Gastroesophageal sphincter (tissue), 4 donors: ENCODE results near the gene SCAPER. TPM values are rescaled to one million over a fixed set of nuclear protein-coding genes. Genes with fewer than 3 reads are reported as not detected.

Source experiments
- ATAC-seq: fragments of 150-250 bp; one replicate; pipeline ENCODE4 v1.9.1; 2016; ENCODE audit warnings: mild to moderate bottlenecking, moderate library complexity
- H3K27ac ChIP-seq, 4 donors: fragments of 200-600 bp; sonication (generic) in 3 of 4; 1 replicate in 3 of 4; 2 replicates in 1 of 4; pipeline ENCODE4 v1.5.1; 2016 to 2019
- H3K27me3 ChIP-seq: fragments of 200-600 bp; sonication (generic); one replicate; pipeline ENCODE4 v1.5.1; 2019
- H3K36me3 ChIP-seq, 2 donors: fragments of 200-600 bp; sonication (generic); one replicate each; pipeline ENCODE4 v1.5.1; 2019; ENCODE audit warnings: control low read depth in 1 of 2
- H3K4me1 ChIP-seq, 3 donors: fragments of 200-600 bp; sonication (generic); 1 replicate in 2 of 3; 2 replicates in 1 of 3; pipeline ENCODE4 v1.5.1; 2016 to 2019; ENCODE audit warnings: control low read depth in 2 of 3
- H3K4me3 ChIP-seq, 2 donors: fragments of 200-600 bp; sonication (generic); one replicate each; pipeline ENCODE4 v1.5.1; 2019; ENCODE audit warnings: mild to moderate bottlenecking in 1 of 2, moderate library complexity in 1 of 2
- H3K9me3 ChIP-seq, 3 donors: fragments of 200-600 bp; sonication (generic); one replicate each; pipeline ENCODE4 v1.5.1; 2017 to 2019; ENCODE audit warnings: control low read depth in 2 of 3
- EP300 ChIP-seq: sonication (generic); formaldehyde crosslinking; IDR thresholded peaks from one replicate; pipeline ENCODE4 v1.6.1; 2017; ENCODE audit warnings: antibody characterized with exemption, mild to moderate bottlenecking
- POLR2A ChIP-seq, 2 donors: fragments of 450-650 bp; IDR thresholded peaks; one replicate each; pipeline ENCODE4 v1.6.1; 2017; ENCODE audit warnings: antibody characterized with exemption in 2 of 2, mild to moderate bottlenecking in 2 of 2, moderate library complexity in 1 of 2
- POLR2AphosphoS5 ChIP-seq: sonication (generic); formaldehyde crosslinking; IDR thresholded peaks from one replicate; pipeline ENCODE4 v1.6.1; 2017; ENCODE audit warnings: antibody characterized with exemption
- WGBS, 2 donors: methylation state at CpG; one replicate each; pipeline ENCODE4 v1.1.5; 2018; ENCODE audit warnings: low coverage in 1 of 2; 5-methylcytosine and 5-hydroxymethylcytosine counted together
- total RNA-seq, 4 donors: library from RNA; depleted of rRNA; stranded (reverse); fragments of >200 nt; gene quantifications; one replicate each; pipeline ENCODE4 v1.1.0, GENCODE V29; 2016
- TF ChIP-seq, protein P1 (sequence below), 4 experiments: fragments of 200-600 bp in 2 of 4; fragments of 450-650 bp in 2 of 4; sonication (generic) in 1 of 4; IDR thresholded peaks; one replicate each; pipeline ENCODE4 v1.5.1; 2017 to 2019; ENCODE audit warnings: antibody characterized with exemption in 4 of 4, mild to moderate bottlenecking in 2 of 4, moderate library complexity in 2 of 4

Gene SCAPER
- total RNA-seq, 4 donors from 2014 or later: 21.5 to 34.3 (median 28.7) TPM

- TF ChIP-seq, protein P1, sequence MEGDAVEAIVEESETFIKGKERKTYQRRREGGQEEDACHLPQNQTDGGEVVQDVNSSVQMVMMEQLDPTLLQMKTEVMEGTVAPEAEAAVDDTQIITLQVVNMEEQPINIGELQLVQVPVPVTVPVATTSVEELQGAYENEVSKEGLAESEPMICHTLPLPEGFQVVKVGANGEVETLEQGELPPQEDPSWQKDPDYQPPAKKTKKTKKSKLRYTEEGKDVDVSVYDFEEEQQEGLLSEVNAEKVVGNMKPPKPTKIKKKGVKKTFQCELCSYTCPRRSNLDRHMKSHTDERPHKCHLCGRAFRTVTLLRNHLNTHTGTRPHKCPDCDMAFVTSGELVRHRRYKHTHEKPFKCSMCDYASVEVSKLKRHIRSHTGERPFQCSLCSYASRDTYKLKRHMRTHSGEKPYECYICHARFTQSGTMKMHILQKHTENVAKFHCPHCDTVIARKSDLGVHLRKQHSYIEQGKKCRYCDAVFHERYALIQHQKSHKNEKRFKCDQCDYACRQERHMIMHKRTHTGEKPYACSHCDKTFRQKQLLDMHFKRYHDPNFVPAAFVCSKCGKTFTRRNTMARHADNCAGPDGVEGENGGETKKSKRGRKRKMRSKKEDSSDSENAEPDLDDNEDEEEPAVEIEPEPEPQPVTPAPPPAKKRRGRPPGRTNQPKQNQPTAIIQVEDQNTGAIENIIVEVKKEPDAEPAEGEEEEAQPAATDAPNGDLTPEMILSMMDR (IDR thresholded peaks at IDR 0.05): no peak
- TF ChIP-seq POLR2AphosphoS5 (no peak), EP300 (no peak), POLR2A (IDR thresholded peaks at IDR 0.05) (no peak)
- no peak overlapping the region for H3K27ac ChIP-seq
- H3K4me1 ChIP-seq: peaks cover 0 to 7% (median 0%) of the 10 kb centered on the region in 3 donors
- no peak overlapping the region for H3K4me3 ChIP-seq
- peaks cover 0 to 16% of the 10 kb centered on the region in 2 donors for H3K36me3 ChIP-seq
- H3K27me3 ChIP-seq: no peaks in the 10 kb centered on the region
- 94 to 98% methylated on average over 4 of the region's 4 CpGs for WGBS, 2 donors
- no peaks in the 10 kb centered on the region for H3K9me3 ChIP-seq
- no peak for ATAC-seq
Measured at GRCh38 chr15:76667943-76668715, 237.0 kb downstream of the SCAPER start.

- WGBS, 2 donors: 77 to 79% methylated on average over 5 of the region's 5 CpGs
- Histone ChIP-seq H3K36me3 (peaks cover 0 to 31% of the 10 kb centered on the region in 2 donors), H3K27me3 (no peaks in the 10 kb centered on the region), H3K9me3 (no peaks in the 10 kb centered on the region), H3K4me3 (no peak overlapping the region), H3K27ac (no peak overlapping the region), H3K4me1 (no peaks in the 10 kb centered on the region)
- no peak for TF ChIP-seq POLR2A (IDR thresholded peaks at IDR 0.05)
- no peak for ATAC-seq
Measured at GRCh38 chr15:76664895-76665294, 240.2 kb downstream of the SCAPER start.

- Histone ChIP-seq H3K27me3 (no peaks in the 10 kb centered on the region), H3K27ac (no peak overlapping the region), H3K4me3 (no peak overlapping the region), H3K9me3 (no peaks in the 10 kb centered on the region), H3K36me3 (peaks cover 0 to 34% of the 10 kb centered on the region in 2 donors), H3K4me1 (no peaks in the 10 kb centered on the region)
- no peak for ATAC-seq
- WGBS, 2 donors: 88 to 89% methylated on average over 1 to 2 of the region's 2 CpGs
- TF ChIP-seq, protein P1 (IDR thresholded peaks at IDR 0.05): no peak
- TF ChIP-seq POLR2A (IDR thresholded peaks at IDR 0.05): no peak
- no peak for TF ChIP-seq POLR2AphosphoS5
- no peak for TF ChIP-seq EP300
Measured at GRCh38 chr15:76664411-76664810, 240.7 kb downstream of the SCAPER start.

DNA sequence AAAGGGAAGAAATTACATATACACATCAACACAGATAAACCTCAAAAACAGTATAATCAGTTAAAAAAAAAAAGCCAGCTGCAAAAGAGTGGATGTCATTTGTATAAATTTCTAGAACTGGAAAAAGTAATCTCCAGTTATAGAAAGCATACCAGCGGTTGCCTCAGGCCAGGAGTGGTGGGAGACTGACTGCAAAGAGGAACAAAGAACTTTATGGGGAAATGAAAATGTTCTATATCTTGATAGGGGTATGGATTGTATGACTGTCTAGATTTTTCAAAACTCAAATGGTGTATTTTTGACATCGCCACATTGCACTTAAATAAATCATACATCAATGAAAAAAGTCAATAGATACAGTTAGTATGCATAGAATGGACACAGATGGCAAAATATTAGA lies 241.6 kb downstream of the SCAPER start:
- H3K27ac ChIP-seq: no peak overlapping the region
- TF ChIP-seq, protein P1 (IDR thresholded peaks at IDR 0.05): no peak
- TF ChIP-seq POLR2AphosphoS5 (no peak), EP300 (no peak), POLR2A (IDR thresholded peaks at IDR 0.05) (no peak)
- no peaks in the 10 kb centered on the region for H3K9me3 ChIP-seq
- H3K4me1 ChIP-seq: no peaks in the 10 kb centered on the region
- H3K27me3 ChIP-seq: no peaks in the 10 kb centered on the region
- no peak for ATAC-seq
- H3K4me3 ChIP-seq: no peak overlapping the region
- peaks cover 0 to 37% of the 10 kb centered on the region in 2 donors for H3K36me3 ChIP-seq
- 97 to 100% methylated on average over 2 of the region's 2 CpGs for WGBS, 2 donors

GRCh38 chr15:76648732-76649444 lies 256.3 kb downstream of the SCAPER start:
- 92% methylated on average over 5 to 8 of the region's 8 CpGs for WGBS, 2 donors
- no peak overlapping the region for H3K4me3 ChIP-seq
- no peaks in the 10 kb centered on the region for H3K27me3 ChIP-seq
- ATAC-seq: no peak
- peaks cover 0 to 5% (median 0%) of the 10 kb centered on the region in 3 donors for H3K9me3 ChIP-seq
- no peaks in the 10 kb centered on the region for H3K4me1 ChIP-seq
- TF ChIP-seq, protein P1 (IDR thresholded peaks at IDR 0.05): no peak
- TF ChIP-seq POLR2AphosphoS5 (no peak), EP300 (no peak), POLR2A (IDR thresholded peaks at IDR 0.05) (no peak)
- no peak overlapping the region for H3K27ac ChIP-seq
- H3K36me3 ChIP-seq: peaks cover 0 to 5% of the 10 kb centered on the region in 2 donors
